Trophoblast cell (in vitro differentiated cells and primary cell): Measurements from ENCODE around the gene RBM22.

ENCODE experiments used
- DNase-seq, 2 donors: peaks; one replicate each; pipeline ENCODE4 v3.0.0-alpha.2; 2016
- H2AFZ ChIP-seq: 2 replicates; pipeline ENCODE4 v1.6.1; 2013; ENCODE audit warnings: low read length, moderate library complexity, mild to moderate bottlenecking; ENCODE audit not compliant: insufficient read depth, poor library complexity
- H2AK5ac ChIP-seq: 2 replicates; pipeline ENCODE4 v1.6.1; 2013; ENCODE audit warnings: mild to moderate bottlenecking, low read length
- H2BK120ac ChIP-seq: 2 replicates; pipeline ENCODE4 v1.6.1; 2013; ENCODE audit warnings: low read length, mild to moderate bottlenecking, moderate library complexity; ENCODE audit not compliant: insufficient read depth, poor library complexity
- H2BK12ac ChIP-seq: 2 replicates; pipeline ENCODE4 v1.6.1; 2013; ENCODE audit warnings: mild to moderate bottlenecking, low read length, moderate library complexity
- H2BK5ac ChIP-seq: 2 replicates; pipeline ENCODE4 v1.6.1; 2013; ENCODE audit warnings: low read length, low read depth, moderate library complexity, mild to moderate bottlenecking; ENCODE audit not compliant: poor library complexity
- H3K14ac ChIP-seq: 2 replicates; pipeline ENCODE4 v1.6.1; 2013; ENCODE audit warnings: mild to moderate bottlenecking, low read length
- H3K18ac ChIP-seq: 2 replicates; pipeline ENCODE4 v1.6.1; 2013; ENCODE audit warnings: mild to moderate bottlenecking, low read length
- H3K23ac ChIP-seq: 2 replicates; pipeline ENCODE4 v1.6.1; 2013; ENCODE audit warnings: low read length
- H3K27ac ChIP-seq: 2 replicates; pipeline ENCODE4 v1.5.1; 2013; ENCODE audit warnings: low read depth, mild to moderate bottlenecking, inconsistent platforms, low read length, moderate library complexity
- H3K27me3 ChIP-seq: 2 replicates; pipeline ENCODE4 v1.6.1; 2013; ENCODE audit warnings: inconsistent platforms, mild to moderate bottlenecking, low read length, moderate library complexity; ENCODE audit not compliant: insufficient read depth
- H3K36me3 ChIP-seq, 2 experiments: 1 replicate in 1 of 2; 2 replicates in 1 of 2; pipeline ENCODE4 v1.6.1; 2013; ENCODE audit warnings: low read length in 2 of 2, mild to moderate bottlenecking in 2 of 2, moderate library complexity in 1 of 2; ENCODE audit not compliant: insufficient read depth in 2 of 2, control insufficient read depth in 1 of 2
- H3K4ac ChIP-seq: 2 replicates; pipeline ENCODE4 v1.6.1; 2013; ENCODE audit warnings: low read depth, mild to moderate bottlenecking, low read length, moderate library complexity
- H3K4me1 ChIP-seq, 2 experiments: 1 replicate in 1 of 2; 2 replicates in 1 of 2; pipeline ENCODE4 v1.6.1; 2013; ENCODE audit warnings: low read length in 2 of 2, mild to moderate bottlenecking in 2 of 2, moderate library complexity in 1 of 2; ENCODE audit not compliant: insufficient read depth in 2 of 2, control insufficient read depth in 1 of 2
- H3K4me2 ChIP-seq: 2 replicates; pipeline ENCODE4 v1.6.1; 2013; ENCODE audit warnings: inconsistent platforms, mild to moderate bottlenecking, low read length, moderate library complexity
- H3K4me3 ChIP-seq: 2 replicates; pipeline ENCODE4 v1.5.1; 2013; ENCODE audit warnings: mild to moderate bottlenecking, low read depth, low read length, inconsistent platforms
- H3K79me1 ChIP-seq: one replicate; pipeline ENCODE4 v1.6.1; 2013; ENCODE audit warnings: low read length
- H3K79me2 ChIP-seq: 2 replicates; pipeline ENCODE4 v1.6.1; 2013; ENCODE audit warnings: low read length, mild to moderate bottlenecking; ENCODE audit not compliant: control insufficient read depth, insufficient read depth, poor library complexity
- H3K9ac ChIP-seq: 2 replicates; pipeline ENCODE4 v1.6.1; 2013; ENCODE audit warnings: mild to moderate bottlenecking, low read length
- H3K9me3 ChIP-seq: 2 replicates; pipeline ENCODE4 v1.6.1; 2013; ENCODE audit warnings: low read depth, mild to moderate bottlenecking, control low read depth, inconsistent platforms, low read length; ENCODE audit not compliant: insufficient read depth
- H4K12ac ChIP-seq: 2 replicates; pipeline ENCODE4 v1.6.1; 2013; ENCODE audit warnings: low read depth, mild to moderate bottlenecking, low read length, moderate library complexity
- H4K8ac ChIP-seq: 2 replicates; pipeline ENCODE4 v1.6.1; 2013; ENCODE audit warnings: low read depth, mild to moderate bottlenecking, low read length, moderate library complexity
- H4K91ac ChIP-seq: one replicate; pipeline ENCODE4 v1.6.1; 2013; ENCODE audit warnings: low read depth, mild to moderate bottlenecking, low read length, moderate library complexity
- WGBS: extraction: QIAGEN DNeasy Blood & Tissue Kit; methylation state at CpG from one replicate; pipeline ENCODE4 v1.1.7; 2013; ENCODE audit warnings: missing lambda C conversion rate; ENCODE audit not compliant: insufficient read length, insufficient coverage; ENCODE audit errors: extremely low coverage; 5-methylcytosine and 5-hydroxymethylcytosine counted together

Gene RBM22

DNA sequence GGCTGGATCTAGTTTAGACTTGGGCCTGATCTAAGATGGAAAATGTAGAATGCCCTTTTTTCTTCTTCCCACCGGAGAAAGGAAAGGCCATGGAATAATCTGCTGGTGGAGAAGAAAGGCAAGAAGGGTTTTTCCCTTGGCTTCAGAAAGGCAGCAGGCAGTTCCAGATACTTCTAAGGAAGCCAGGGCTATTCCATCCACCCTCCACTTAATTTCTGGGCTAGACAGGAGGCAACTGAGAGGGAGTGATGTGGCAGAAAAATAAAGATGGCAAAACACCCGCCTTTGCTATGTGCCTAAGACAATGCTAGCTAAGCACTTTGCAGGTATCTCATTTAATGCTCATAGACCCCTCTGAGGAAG, 29.9 kb downstream of the RBM22 start:
- no peak overlapping the region for H3K23ac ChIP-seq
- H3K4me1 ChIP-seq, result peaks cover 16 to 31% of the 10 kb centered on the region in 2 experiments
- H3K36me3 ChIP-seq, result no peaks in the 10 kb centered on the region
- H3K9me3 ChIP-seq, result no peaks in the 10 kb centered on the region
- H4K8ac ChIP-seq, result no peak overlapping the region
- no peak overlapping the region for H3K18ac ChIP-seq
- H3K4me3 ChIP-seq, result no peak overlapping the region
- H2BK5ac ChIP-seq, result no peak overlapping the region
- H3K27ac ChIP-seq, result no peak overlapping the region
- WGBS, result no CpG with 5 or more reads among the region's 2 CpGs
- H3K4me2 ChIP-seq, result peak overlapping the region; percentile 84
- peak overlapping the region; percentile 93 for H4K91ac ChIP-seq
- H3K79me1 ChIP-seq, result peaks cover 24% of the 10 kb centered on the region
- no peak overlapping the region for H3K9ac ChIP-seq
- no peak overlapping the region for H2BK12ac ChIP-seq
- H3K27me3 ChIP-seq, result no peaks in the 10 kb centered on the region
- no peak overlapping the region for H2AFZ ChIP-seq
- peaks cover 11% of the 10 kb centered on the region for H3K79me2 ChIP-seq
- no peak overlapping the region for H4K12ac ChIP-seq
- DNase-seq, result no peak
- no peak overlapping the region for H3K4ac ChIP-seq
- no peak overlapping the region for H3K14ac ChIP-seq
- H2AK5ac ChIP-seq, result no peak overlapping the region
- H2BK120ac ChIP-seq, result no peak overlapping the region

DNA sequence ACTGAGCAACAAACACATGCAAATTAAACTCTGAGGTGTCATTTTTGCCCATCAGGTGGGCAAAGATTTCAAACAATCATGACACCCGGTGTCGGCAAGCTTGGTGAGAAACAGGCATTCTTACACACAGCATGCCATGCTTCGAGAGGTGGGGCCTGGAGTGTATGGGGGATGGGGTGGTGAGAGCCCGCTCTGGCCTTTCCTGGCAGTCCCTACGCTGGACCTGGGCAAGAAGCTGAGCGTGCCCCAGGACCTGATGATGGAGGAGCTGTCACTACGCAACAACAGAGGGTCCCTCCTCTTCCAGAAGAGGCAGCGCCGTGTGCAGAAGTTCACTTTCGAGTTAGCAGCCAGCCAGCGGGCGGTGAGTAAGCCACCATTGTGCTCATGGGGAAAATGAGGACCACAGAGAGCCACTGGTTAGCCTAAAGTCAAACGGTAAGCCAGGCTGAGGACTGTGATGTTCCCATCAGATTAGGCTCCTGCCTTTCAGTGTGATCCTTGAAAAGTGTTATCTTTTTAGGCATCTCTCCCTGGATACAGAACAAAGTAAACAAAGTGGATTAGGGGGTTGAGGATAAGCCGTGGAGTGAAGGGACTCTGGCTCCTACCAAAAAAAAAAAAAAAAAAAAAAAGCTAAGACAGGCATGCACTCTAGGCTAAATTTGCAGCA, 30.5 kb downstream of the RBM22 start:
- Histone ChIP-seq H3K9ac (no peak overlapping the region), H2BK120ac (no peak overlapping the region), H3K79me2 (peaks cover 11% of the 10 kb centered on the region), H2BK5ac (no peak overlapping the region), H3K27me3 (no peaks in the 10 kb centered on the region), H3K4me3 (no peak overlapping the region), H4K12ac (no peak overlapping the region), H2AFZ (no peak overlapping the region), H3K27ac (no peak overlapping the region), H3K4ac (no peak overlapping the region), H3K36me3 (no peaks in the 10 kb centered on the region), H2AK5ac (no peak overlapping the region), H2BK12ac (no peak overlapping the region), H3K4me2 (no peak overlapping the region), H3K18ac (no peak overlapping the region), H3K23ac (no peak overlapping the region), H3K79me1 (peaks cover 24% of the 10 kb centered on the region), H4K8ac (no peak overlapping the region), H3K14ac (no peak overlapping the region), H3K4me1 (peaks cover 16 to 31% of the 10 kb centered on the region in 2 experiments), H3K9me3 (no peaks in the 10 kb centered on the region), H4K91ac (no peak overlapping the region)
- no peak for DNase-seq
- whole genome bisulfite sequencing, result no CpG with 5 or more reads among the region's 14 CpGs

DNA sequence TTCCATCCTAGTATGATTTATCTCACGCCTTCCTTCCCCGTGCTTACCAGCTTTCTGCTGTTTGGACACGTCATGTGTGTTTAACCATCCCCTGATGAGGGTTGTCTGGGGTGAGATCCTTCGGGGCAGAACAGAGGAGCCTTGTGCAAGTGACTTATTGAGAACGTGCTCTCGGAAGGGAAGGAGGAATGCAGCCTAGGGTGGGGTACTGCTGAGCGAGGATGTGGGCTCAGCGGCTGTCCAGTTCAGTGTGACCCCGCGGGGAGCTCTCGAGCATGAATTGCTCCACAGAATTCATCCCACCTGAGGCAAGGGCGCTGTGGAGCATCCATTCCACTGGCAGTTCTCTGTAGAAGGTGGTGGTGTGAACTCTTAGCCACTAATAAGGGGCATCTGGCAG, 35.8 kb downstream of the RBM22 start:
- peaks cover 0 to 2% of the 10 kb centered on the region in 2 experiments for H3K4me1 ChIP-seq
- H3K79me1 ChIP-seq, result peaks cover 1% of the 10 kb centered on the region
- H3K27me3 ChIP-seq, result no peaks in the 10 kb centered on the region
- no peaks in the 10 kb centered on the region for H3K36me3 ChIP-seq
- H4K8ac ChIP-seq, result no peak overlapping the region
- no peak overlapping the region for H3K4me2 ChIP-seq
- no peak overlapping the region for H2BK120ac ChIP-seq
- no peak overlapping the region for H4K91ac ChIP-seq
- no peak overlapping the region for H3K23ac ChIP-seq
- H4K12ac ChIP-seq, result no peak overlapping the region
- no peak overlapping the region for H2BK12ac ChIP-seq
- no peak overlapping the region for H2AFZ ChIP-seq
- H2AK5ac ChIP-seq, result no peak overlapping the region
- H3K79me2 ChIP-seq, result no peaks in the 10 kb centered on the region
- H3K14ac ChIP-seq, result no peak overlapping the region
- H3K9me3 ChIP-seq, result no peaks in the 10 kb centered on the region
- H3K4me3 ChIP-seq, result no peak overlapping the region
- WGBS, result no CpG with 5 or more reads among the region's 12 CpGs
- no peak overlapping the region for H3K4ac ChIP-seq
- no peak overlapping the region for H2BK5ac ChIP-seq
- H3K18ac ChIP-seq, result no peak overlapping the region
- DNase-seq, result peak in 1 of 2 donors; percentile 29
- no peak overlapping the region for H3K27ac ChIP-seq
- no peak overlapping the region for H3K9ac ChIP-seq

DNA sequence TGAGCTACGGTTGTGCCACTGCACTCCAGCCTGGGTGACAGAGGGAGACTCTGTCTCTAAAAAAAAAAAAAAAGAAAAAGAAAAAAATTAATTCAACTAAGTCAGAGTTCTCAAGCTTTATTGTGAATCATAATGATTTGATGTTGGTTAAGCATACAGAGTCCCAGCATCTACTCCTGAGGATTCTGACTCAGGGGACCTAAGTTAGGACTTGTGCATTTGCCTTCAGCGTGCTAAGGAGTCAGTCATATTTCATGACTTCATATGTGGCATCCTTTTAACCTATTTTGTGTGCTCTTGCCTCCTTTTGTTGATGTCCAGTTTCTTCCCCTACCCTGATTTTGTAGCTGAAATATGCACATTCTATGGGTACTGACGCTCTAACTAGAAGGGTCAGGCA, 36.9 kb downstream of the RBM22 start:
- Histone ChIP-seq H3K4me2 (no peak overlapping the region), H3K36me3 (no peaks in the 10 kb centered on the region), H3K79me2 (no peaks in the 10 kb centered on the region), H2AFZ (no peak overlapping the region), H3K4ac (no peak overlapping the region), H3K18ac (no peak overlapping the region), H2BK120ac (no peak overlapping the region), H2BK12ac (no peak overlapping the region), H3K27me3 (no peaks in the 10 kb centered on the region), H4K8ac (no peak overlapping the region), H3K9me3 (no peaks in the 10 kb centered on the region), H3K23ac (no peak overlapping the region), H3K79me1 (peaks cover 1% of the 10 kb centered on the region), H3K14ac (no peak overlapping the region), H3K4me1 (peaks cover 2 to 9% of the 10 kb centered on the region in 2 experiments), H4K91ac (no peak overlapping the region), H2BK5ac (no peak overlapping the region), H3K9ac (no peak overlapping the region), H4K12ac (no peak overlapping the region), H3K27ac (no peak overlapping the region), H2AK5ac (no peak overlapping the region), H3K4me3 (no peak overlapping the region)
- no CpG with 5 or more reads among the region's 3 CpGs for WGBS
- no peak for DNase-seq
